HEK293 (cell line): ENCODE results near the gene CPNE2.

Source experiments
- KLF7 ChIP-seq: fragments of 450-650 bp; formaldehyde crosslinking; IDR thresholded peaks from 2 replicates; pipeline ENCODE4 v1.5.1; 2016; ENCODE audit warnings: missing biosample characterization, missing genetic modification characterization, borderline replicate concordance
- TF ChIP-seq, protein P1 (sequence below): fragments of 450-650 bp; formaldehyde crosslinking; IDR thresholded peaks from 2 replicates; pipeline ENCODE4 v1.5.1; 2017; ENCODE audit warnings: missing biosample characterization, missing genetic modification characterization

DNA sequence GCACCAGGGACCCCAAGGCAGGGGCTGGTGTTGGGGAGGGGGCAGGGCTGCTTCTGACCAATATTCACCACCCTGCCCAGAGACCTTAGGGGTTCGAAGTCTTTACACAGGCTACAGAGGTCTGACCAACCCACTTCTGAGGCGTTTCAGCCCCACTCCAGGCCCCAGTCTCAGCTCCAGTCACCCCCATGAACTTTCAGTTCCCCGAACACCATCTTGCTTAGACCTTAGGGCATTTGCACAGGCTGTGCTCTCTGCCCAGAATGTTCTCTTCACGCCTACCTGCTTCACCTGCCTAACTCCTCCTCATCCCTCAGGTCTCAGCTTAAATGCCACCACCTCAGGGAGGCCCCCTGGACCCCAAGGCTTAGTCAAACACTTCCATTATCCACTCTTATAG is 25.8 kb upstream of the CPNE2 start:
- TF ChIP-seq KLF7 (tag by site-specific recombination) = no peak
- TF ChIP-seq, protein P1, sequence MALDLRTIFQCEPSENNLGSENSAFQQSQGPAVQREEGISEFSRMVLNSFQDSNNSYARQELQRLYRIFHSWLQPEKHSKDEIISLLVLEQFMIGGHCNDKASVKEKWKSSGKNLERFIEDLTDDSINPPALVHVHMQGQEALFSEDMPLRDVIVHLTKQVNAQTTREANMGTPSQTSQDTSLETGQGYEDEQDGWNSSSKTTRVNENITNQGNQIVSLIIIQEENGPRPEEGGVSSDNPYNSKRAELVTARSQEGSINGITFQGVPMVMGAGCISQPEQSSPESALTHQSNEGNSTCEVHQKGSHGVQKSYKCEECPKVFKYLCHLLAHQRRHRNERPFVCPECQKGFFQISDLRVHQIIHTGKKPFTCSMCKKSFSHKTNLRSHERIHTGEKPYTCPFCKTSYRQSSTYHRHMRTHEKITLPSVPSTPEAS (tag by site-specific recombination) = no peak
